Fibroblast of the aortic adventitia (primary cell): ENCODE results near the gene ZGRF1. TPM values are rescaled to one million over a fixed set of nuclear protein-coding genes. Genes with fewer than 3 reads are reported as not detected.

Experiments used
- DNase-seq: peaks from one replicate; pipeline ENCODE4 v3.0.0-alpha.2; 2010; ENCODE audit warnings: low read depth
- H3K4me3 ChIP-seq: 2 replicates; pipeline ENCODE4 v1.5.1; 2011; ENCODE audit warnings: low read depth, mild to moderate bottlenecking, control low read depth, low read length, moderate library complexity
- CTCF ChIP-seq: IDR thresholded peaks from 2 replicates; pipeline ENCODE4 v1.5.1; 2011; ENCODE audit warnings: mild to moderate bottlenecking, low read length, control low read depth, inconsistent platforms; ENCODE audit not compliant: insufficient read depth
- total RNA-seq: library from RNA; depleted of rRNA; stranded (reverse); fragments of >200 nt; gene quantifications from 2 replicates; pipeline ENCODE4 v1.2.3, GENCODE V29; 2012; ENCODE audit warnings: low replicate concordance

ZGRF1 gene
- total RNA-seq, 1 donor = 26.1 TPM

- no peak for DNase-seq
Observed at GRCh38 chr4:112511093-112511802, 125.5 kb downstream of the ZGRF1 start.

GRCh38 chr4:112510291-112511092 lies 126.2 kb downstream of the ZGRF1 start:
- DNase-seq = no peak
- no peak for TF ChIP-seq CTCF
- H3K4me3 ChIP-seq = peak overlapping the region; percentile 39

More at GRCh38 chr4:112511093-112511802, 125.5 kb downstream of the ZGRF1 start:
- H3K4me3 ChIP-seq = peak overlapping the region; percentile 3
- TF ChIP-seq CTCF = no peak

- peak overlapping the region; percentile 40 for H3K4me3 ChIP-seq
- TF ChIP-seq CTCF = no peak
- peak; percentile 33 for DNase-seq
Observed at GRCh38 chr4:112509243-112510141, 127.2 kb downstream of the ZGRF1 start.

- no peak overlapping the region for H3K4me3 ChIP-seq
- DNase-seq = no peak
- TF ChIP-seq CTCF = no peak
Observed at GRCh38 chr4:112508356-112508755, 128.4 kb downstream of the ZGRF1 start.

GRCh38 chr4:112504807-112505206 lies 131.9 kb downstream of the ZGRF1 start:
- TF ChIP-seq CTCF = no peak
- DNase-seq = no peak
- H3K4me3 ChIP-seq = no peak overlapping the region

GRCh38 chr4:112502871-112503270 lies 133.8 kb downstream of the ZGRF1 start:
- no peak for TF ChIP-seq CTCF
- DNase-seq = no peak
- no peak overlapping the region for H3K4me3 ChIP-seq
